Activated CD4-positive, CD25-positive, alpha-beta regulatory T cell treated with anti-CD3 and anti-CD28 coated beads, Interleukin-2, amount 50 U/mL, for 72 hours (primary cell): Measurements from ENCODE around the gene TGFB2.
"Not testable (repeated sequence)": the region's sequence is repeated elsewhere in the genome, so short reads cannot be mapped to it uniquely, and the experiment has no call there.

Source experiments
- DNase-seq: peaks from one replicate; pipeline ENCODE4 v3.0.0; 2021

Gene TGFB2

GRCh38 chr1:218344814-218345672 is at the start of gene TGFB2:
TGFB2 (plus strand) TSS chr1:218345336; CDS start chr1:218346702, 1,366 bp downstream.
- DNase-seq = no peak

GRCh38 chr1:218296162-218296561 is 49.0 kb upstream of the TGFB2 start:
- DNase-seq = no peak

GRCh38 chr1:218297461-218297860 is 47.7 kb upstream of the TGFB2 start:
- no peak for DNase-seq

- DNase-seq = no peak
These were observed 47.3 kb upstream of the TGFB2 start for GRCh38 chr1:218297867-218298266.

GRCh38 chr1:218298398-218298797 is 46.7 kb upstream of the TGFB2 start:
- no peak for DNase-seq

- DNase-seq = no peak
These were observed 45.7 kb upstream of the TGFB2 start for GRCh38 chr1:218299416-218299815.

GRCh38 chr1:218301217-218301616 is 43.9 kb upstream of the TGFB2 start:
- no peak for DNase-seq

GRCh38 chr1:218302155-218302554 is 43.0 kb upstream of the TGFB2 start:
- no peak for DNase-seq

GRCh38 chr1:218303176-218303879 is 41.8 kb upstream of the TGFB2 start:
- no peak for DNase-seq

- no peak for DNase-seq
These were observed 40.7 kb upstream of the TGFB2 start for GRCh38 chr1:218304281-218305039.

GRCh38 chr1:218305472-218306064 is 39.6 kb upstream of the TGFB2 start:
- DNase-seq = no peak

GRCh38 chr1:218312509-218312908 is 32.6 kb upstream of the TGFB2 start:
- DNase-seq = no peak

- DNase-seq = no peak
These were observed 30.8 kb upstream of the TGFB2 start for GRCh38 chr1:218314316-218314715.

GRCh38 chr1:218315638-218316037 is 29.5 kb upstream of the TGFB2 start:
- no peak for DNase-seq

- no peak for DNase-seq
These were observed 28.1 kb upstream of the TGFB2 start for GRCh38 chr1:218317061-218317460.

- not testable (repeated sequence) for DNase-seq
These were observed 25.0 kb upstream of the TGFB2 start for GRCh38 chr1:218320182-218320581.

- DNase-seq = no peak
These were observed 22.4 kb upstream of the TGFB2 start for GRCh38 chr1:218322762-218323161.

- DNase-seq = no peak
These were observed 21.4 kb upstream of the TGFB2 start for GRCh38 chr1:218323568-218324225.

- no peak for DNase-seq
These were observed 20.9 kb upstream of the TGFB2 start for GRCh38 chr1:218324226-218324580.

GRCh38 chr1:218328769-218329168 is 16.4 kb upstream of the TGFB2 start:
- no peak for DNase-seq

- DNase-seq = no peak
These were observed 15.0 kb upstream of the TGFB2 start for GRCh38 chr1:218330043-218330623.

- DNase-seq = no peak
These were observed 12.7 kb upstream of the TGFB2 start for GRCh38 chr1:218332416-218332815.
